HT1080 (cell line): Measurements from ENCODE around the gene RPAP2. TPM values are rescaled to one million over a fixed set of nuclear protein-coding genes. Genes with fewer than 3 reads are reported as not detected.

Experiments used
- DNase-seq: peaks from one replicate; pipeline ENCODE4 v3.0.0-alpha.2; 2015; ENCODE audit warnings: low read depth
- total RNA-seq: library from RNA; depleted of rRNA; stranded (reverse); fragments of >200 nt; shearing (Covaris generic); gene quantifications from 2 replicates; pipeline ENCODE4 v1.2.3, GENCODE V29; 2014

RPAP2 gene
- total RNA-seq, 1 experiment from 2014 or later, result 12.4 TPM

- no peak for DNase-seq
Measured at GRCh38 chr1:92323473-92324453, 24.9 kb downstream of the RPAP2 start.

GRCh38 chr1:92324784-92325183 is 25.9 kb downstream of the RPAP2 start:
- DNase-seq, result no peak

DNA sequence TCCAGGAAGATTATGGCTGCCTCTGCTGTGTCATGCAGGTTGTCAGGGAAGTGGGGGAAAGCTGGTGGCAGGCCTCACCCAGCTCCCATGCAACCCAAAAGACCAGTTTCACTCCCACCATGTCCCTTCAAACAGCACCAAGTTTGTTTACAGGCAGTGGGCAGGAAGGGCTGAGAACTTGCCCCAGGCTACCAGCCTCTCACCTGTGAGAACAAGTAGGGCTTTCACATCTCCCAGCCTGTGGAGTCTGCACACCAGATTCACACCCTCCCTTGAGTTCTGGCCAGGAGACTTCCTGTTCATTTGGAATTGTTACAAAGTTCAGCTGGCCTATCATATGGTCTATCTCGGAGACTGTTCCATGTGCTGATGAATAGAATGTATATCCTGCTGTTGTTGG is 27.8 kb downstream of the RPAP2 start:
- no peak for DNase-seq

GRCh38 chr1:92327794-92328193 is 28.9 kb downstream of the RPAP2 start:
- DNase-seq, result no peak

DNA sequence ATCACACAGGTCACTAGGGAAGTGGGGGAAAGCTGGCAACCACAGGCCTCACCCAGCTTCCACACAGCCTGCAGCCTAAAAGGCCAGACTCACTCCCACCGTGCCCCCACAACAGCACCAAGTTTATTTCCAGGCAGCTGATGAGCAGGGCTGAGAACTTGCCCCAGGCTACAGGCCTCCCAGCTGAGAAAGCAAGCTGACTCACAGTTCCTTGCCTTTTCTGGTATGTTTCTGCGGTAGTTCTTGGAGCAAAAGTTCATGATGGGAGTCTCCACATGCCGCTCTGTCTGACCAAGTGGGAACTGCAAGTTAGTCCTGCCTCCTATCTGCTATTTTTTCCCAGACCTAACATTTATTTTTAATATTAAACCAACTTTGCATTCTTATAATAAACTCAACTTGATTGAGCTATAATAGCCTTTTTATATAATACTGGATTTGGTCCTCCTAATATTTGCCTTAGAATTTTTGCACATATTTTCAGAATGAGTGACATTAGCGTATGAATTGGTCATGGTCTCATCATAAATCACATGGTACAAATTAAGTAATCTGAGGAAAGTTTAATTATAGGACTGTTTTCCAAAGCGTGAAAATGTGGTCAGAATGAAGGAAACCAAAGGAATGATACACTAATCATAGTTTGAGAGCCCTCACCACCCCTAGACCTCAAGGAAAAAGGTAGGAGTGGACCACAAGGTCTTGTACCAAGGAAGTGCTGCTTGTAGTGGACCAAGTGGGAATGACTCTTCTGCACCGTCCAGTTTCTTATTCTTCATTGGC is 30.7 kb downstream of the RPAP2 start:
- DNase-seq, result peak; percentile 92

DNA sequence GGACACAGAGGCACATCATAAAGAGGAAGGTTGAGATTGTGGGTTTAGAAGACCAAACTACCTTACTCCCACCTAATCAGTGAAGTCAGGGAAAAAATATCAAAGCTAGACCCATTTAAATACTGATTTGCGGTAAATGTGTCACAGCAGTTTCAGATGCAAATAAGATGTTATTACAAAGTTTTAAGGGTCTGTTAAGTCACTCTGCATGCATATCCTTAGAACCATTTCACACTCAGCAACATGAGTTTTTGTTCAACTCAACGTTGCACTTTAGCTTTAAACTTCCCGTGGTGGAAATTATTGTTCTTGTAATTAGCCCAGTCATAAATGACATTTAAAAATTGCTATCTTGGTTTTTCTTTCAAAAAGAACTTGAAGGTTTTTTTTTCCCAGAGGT is 34.8 kb downstream of the RPAP2 start:
- DNase-seq, result no peak

DNA sequence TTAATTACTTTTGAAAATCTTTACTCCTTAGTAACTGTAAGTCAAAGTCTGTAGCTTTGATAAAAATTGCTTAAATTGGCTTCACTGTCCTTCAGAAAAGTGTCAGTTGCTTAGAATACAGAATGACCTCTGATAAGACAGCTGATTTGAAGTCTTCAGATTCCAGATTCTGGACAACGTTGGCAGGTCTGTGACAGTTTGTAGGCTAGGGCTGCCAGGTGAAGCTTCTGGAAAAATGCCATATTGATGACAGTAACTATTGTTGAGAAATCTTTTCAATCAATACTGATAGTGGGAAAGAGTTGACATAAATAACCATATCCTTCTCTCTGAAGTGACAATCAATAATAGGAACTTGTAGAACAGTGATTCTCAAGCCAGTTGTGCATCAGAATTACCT is 41.3 kb downstream of the RPAP2 start:
- no peak for DNase-seq

GRCh38 chr1:92342401-92342800 is 43.5 kb downstream of the RPAP2 start:
- DNase-seq, result no peak

DNA sequence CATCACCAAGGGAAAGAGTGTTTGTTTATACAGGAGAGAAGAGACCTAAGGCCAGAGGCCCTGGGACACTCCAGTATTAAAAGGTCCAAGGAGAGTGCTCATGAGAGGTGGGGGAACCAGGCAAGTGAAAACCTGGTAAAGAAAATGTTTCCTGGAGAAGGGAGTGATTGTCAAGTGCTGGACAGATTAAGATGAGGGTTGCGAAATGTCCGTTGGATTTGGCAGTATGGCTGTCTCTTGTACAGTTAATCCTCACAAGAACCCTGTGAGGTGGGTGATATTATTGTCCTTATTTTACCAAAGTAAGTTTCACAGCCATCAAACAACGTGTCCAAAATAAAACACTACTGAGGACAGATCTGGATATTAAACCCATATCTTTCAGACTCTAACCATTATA is 44.2 kb downstream of the RPAP2 start:
- DNase-seq, result no peak

DNA sequence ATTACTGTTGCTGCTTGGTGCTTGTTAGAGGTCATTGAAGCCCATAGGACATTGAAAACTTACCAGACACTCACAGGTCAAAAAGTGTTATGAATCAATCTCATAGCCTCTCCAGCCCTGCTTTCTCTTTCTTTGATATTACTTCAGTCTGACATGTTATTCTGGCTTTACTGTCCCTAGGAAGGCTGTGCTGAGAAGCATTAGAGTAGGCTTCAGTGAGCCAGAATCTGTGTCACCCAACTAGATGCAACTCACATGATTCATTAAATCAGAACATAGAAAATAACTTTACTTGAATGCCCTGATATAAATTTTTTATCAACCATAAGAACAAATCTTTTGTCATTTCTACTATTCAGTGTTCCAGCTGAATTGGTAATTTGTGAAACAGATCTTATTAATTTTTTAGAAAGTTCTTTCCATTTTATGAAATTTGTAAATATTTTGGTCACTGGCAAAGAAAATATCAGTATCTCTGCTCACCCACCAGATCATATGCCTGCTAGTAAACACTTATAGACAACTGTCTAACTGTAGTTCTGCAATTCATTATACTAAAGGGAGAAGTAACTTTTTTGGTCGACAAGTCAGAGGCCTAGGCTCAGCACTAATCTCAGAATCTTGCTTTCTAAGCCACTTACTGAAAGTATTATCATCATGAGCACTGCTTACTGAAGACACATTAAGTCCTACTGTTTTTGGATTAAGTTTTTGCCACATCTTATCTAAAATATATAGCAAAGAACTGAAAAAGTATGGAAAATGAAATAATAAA is 48.2 kb downstream of the RPAP2 start:
- no peak for DNase-seq

- no peak for DNase-seq
Measured at GRCh38 chr1:92352856-92353255, 54.0 kb downstream of the RPAP2 start.

GRCh38 chr1:92354259-92354658 is 55.4 kb downstream of the RPAP2 start:
- no peak for DNase-seq

DNA sequence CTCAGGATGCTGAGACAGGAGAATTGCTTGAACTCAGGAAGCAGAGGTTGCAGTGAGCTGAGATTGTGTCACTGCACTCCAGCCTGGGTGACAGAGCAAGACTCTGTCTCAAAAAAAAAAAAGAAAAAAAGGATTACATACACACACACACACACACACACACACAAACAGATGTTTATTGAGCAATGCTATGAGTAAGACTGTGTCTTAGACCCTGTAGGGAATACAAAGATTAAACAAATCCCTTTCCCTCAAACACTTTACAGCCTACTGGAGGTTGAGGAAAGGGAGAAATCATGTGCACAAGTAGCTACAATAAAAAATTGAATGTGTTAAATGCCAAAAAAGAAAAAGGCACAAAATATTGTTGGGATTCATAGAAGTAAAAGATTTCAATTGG is 58.1 kb downstream of the RPAP2 start:
- peak; percentile 34 for DNase-seq

GRCh38 chr1:92359382-92359781 is 60.5 kb downstream of the RPAP2 start:
- peak; percentile 30 for DNase-seq

DNA sequence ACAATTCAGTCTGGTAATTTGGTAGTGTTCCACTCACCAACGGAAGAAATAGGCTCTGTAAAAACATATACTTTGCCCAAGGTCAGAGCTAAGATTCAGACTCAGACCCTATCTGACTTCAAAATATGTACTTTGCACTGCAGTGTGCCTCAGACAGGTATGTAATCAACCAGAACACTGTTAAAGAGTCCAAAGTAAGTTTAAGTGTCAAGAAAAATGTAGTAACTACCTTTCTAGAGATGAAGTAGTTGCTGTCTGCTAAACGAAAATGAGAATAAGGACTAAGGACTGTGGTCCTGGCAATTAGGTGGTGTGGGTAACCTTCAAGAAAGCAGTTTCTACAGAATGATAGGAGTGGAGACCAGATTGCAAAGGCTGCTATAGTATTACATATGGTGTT is 61.1 kb downstream of the RPAP2 start:
- no peak for DNase-seq

DNA sequence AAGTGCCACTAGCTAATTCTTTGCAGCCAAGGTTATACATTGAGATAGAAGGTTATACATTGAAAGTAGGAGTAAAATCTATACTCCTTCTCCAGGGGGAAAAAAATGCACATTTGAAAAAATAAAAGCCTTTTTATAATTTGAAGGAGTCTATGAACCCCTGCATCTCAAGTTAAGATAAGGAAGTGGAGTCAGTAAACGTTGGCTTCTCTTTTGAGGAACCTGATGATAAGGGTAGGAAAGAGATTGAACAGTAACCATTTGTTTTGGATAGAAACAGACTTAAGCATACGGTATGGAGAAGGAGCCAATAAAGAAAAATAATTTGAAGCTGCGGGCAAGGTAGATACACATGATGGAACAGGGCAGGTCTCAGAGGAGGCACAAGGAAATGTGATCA is 64.1 kb downstream of the RPAP2 start:
- no peak for DNase-seq

GRCh38 chr1:92363401-92363800 is 64.5 kb downstream of the RPAP2 start:
- DNase-seq, result no peak

DNA sequence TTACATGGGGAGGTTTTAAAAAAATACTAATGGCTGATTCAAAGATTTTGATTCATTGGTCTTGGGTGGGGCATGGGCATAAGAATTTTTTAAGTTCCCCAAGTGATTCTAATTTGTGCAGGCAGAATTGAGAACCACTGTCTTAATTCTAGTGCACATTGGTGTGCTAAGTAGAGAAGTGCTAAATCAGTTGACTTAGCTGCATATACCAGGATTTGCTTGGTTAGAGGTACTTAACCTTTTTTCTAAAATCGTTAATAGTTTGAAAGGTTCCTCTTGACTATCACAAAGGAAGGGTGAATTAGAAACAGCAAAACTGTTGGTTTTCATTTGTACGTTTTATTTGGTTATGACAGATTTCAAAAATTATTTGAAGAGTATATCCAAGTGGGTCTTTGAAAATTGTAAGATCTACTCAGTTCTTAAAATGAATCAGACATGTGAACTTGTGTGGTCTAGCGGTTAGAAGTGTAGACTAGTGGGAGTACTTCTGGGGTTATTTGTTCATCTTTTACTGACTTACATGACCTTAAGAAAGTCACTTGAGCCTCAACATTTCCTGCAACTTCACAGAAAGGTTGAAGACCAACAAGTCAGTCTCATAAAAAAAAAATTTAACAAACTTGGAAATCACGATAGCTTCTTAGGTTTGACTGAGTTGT is 66.7 kb downstream of the RPAP2 start:
- DNase-seq, result no peak

DNA sequence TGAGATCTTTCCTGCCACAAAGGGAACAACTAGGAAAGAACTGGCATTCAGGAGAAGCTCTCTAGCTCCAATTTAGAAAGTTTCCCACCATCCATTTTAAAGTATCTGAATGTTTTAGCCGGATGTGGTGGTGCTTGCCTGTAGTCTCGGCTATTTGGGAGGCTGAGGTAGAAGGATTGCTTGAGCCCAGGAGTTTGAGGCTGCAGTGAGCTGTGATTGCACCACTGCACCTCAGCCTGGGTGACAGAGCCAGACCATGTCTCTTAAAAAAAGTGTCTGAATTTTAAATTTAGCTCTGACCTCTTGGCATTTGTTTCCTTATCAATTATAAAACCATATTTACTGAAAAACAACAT is 67.2 kb downstream of the RPAP2 start:
- DNase-seq, result no peak

GRCh38 chr1:92367496-92367895 is 68.6 kb downstream of the RPAP2 start:
- no peak for DNase-seq

- DNase-seq, result no peak
Measured at GRCh38 chr1:92372164-92372563, 73.3 kb downstream of the RPAP2 start.
